Measurements from ENCODE around the gene TMEM243.

DNA sequence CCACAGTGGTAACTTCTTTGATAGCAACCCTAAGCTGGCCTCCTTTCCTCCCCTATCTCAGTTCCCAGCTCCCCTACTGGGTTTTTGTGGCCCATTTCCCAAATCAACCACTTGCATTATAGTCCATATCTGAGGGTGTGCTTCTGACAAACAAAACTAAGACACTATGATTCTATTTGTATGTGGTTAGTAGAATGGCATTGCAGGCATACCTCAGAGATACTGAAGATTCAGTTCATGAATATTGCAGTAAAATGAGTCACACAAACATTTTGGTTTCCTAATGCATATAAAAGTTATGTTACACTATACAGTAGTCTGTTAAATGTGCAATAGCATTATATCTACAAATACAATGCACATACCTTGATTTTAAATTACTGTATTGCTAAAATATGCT lies 15.4 kb upstream of the TMEM243 start:
- TF ChIP-seq, protein P1, sequence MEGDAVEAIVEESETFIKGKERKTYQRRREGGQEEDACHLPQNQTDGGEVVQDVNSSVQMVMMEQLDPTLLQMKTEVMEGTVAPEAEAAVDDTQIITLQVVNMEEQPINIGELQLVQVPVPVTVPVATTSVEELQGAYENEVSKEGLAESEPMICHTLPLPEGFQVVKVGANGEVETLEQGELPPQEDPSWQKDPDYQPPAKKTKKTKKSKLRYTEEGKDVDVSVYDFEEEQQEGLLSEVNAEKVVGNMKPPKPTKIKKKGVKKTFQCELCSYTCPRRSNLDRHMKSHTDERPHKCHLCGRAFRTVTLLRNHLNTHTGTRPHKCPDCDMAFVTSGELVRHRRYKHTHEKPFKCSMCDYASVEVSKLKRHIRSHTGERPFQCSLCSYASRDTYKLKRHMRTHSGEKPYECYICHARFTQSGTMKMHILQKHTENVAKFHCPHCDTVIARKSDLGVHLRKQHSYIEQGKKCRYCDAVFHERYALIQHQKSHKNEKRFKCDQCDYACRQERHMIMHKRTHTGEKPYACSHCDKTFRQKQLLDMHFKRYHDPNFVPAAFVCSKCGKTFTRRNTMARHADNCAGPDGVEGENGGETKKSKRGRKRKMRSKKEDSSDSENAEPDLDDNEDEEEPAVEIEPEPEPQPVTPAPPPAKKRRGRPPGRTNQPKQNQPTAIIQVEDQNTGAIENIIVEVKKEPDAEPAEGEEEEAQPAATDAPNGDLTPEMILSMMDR (IDR thresholded peaks at IDR 0.05) = no peak
- no peak for TF ChIP-seq POLR2AphosphoS5 (IDR thresholded peaks at IDR 0.05)
- no peak for TF ChIP-seq POLR2A (IDR thresholded peaks at IDR 0.05)
- no peak for TF ChIP-seq EP300 (IDR thresholded peaks at IDR 0.05; ENCODE audit: low read depth)

All from transverse colon (tissue), 4 donors.